ENCODE data around the gene HADHB. TPM values are rescaled to one million over a fixed set of nuclear protein-coding genes. Genes with fewer than 3 reads are reported as not detected.

Gene HADHB
- total and polyA plus RNA-seq, 10 of the 15 experiments (the other 5 are each of a cell fraction or from before 2014, with no cell fraction given), result 53.7 to 145 (median 85.5) TPM

- TF ChIP-seq RB1 (IDR thresholded peaks at IDR 0.05; ENCODE audit: borderline replicate concordance), result no peak
- TF ChIP-seq STAT3 (IDR thresholded peaks at IDR 0.05; ENCODE audit: low read depth, low read length), result no peak
- no peak for TF ChIP-seq KAT2A (conservative IDR thresholded peaks at IDR 0.05; ENCODE audit: control insufficient read depth, low read depth, low read length)
- TF ChIP-seq SPI1 (IDR thresholded peaks at IDR 0.05; ENCODE audit: borderline replicate concordance, insufficient read depth, low read depth, low read length), result peak; percentile 83
- no peak for TF ChIP-seq SIX5 (IDR thresholded peaks at IDR 0.05; ENCODE audit: low read depth, low read length, severe bottlenecking)
- TF ChIP-seq MEF2B (IDR thresholded peaks at IDR 0.05; ENCODE audit: partially characterized antibody, poor library complexity, severe bottlenecking), result peak; percentile 62
- TF ChIP-seq ETV6 (conservative IDR thresholded peaks at IDR 0.05 in 1 of 2, IDR thresholded peaks at IDR 0.05 in 1 of 2; ENCODE audit: borderline replicate concordance in 1 of 2, low read depth in 1 of 2), result peak in 1 of 2 experiments; percentile 65; a peak in 1 of 4 replicates
- TF ChIP-seq NBN (IDR thresholded peaks at IDR 0.05), result no peak
- TF ChIP-seq NKRF (conservative IDR thresholded peaks at IDR 0.05), result no peak
- TF ChIP-seq MEF2A (IDR thresholded peaks at IDR 0.05; ENCODE audit: insufficient read depth, low read depth, low read length), result peak; percentile 57; the same call in 1 of the 2 replicates
- peak; percentile 84 for TF ChIP-seq ATF7 (IDR thresholded peaks at IDR 0.05; ENCODE audit: low read depth)
- no peak; the same call in 1 of the 2 replicates for TF ChIP-seq ZNF24 (IDR thresholded peaks at IDR 0.05)
- 0 out of 2 replicates have a peak, but pooled peaks have one; percentile 18 for TF ChIP-seq ZNF592 (IDR thresholded peaks at IDR 0.05)
- peak; percentile 45; the same call in 1 of the 2 replicates for TF ChIP-seq ATF2 (IDR thresholded peaks at IDR 0.05; ENCODE audit: low read length)
- TF ChIP-seq CBFB (IDR thresholded peaks at IDR 0.05; ENCODE audit: low read depth), result no peak
- TF ChIP-seq EZH2 (IDR thresholded peaks at IDR 0.05; ENCODE audit: borderline replicate concordance, control insufficient read depth, low read depth, low read length), result no peak
- TF ChIP-seq SMARCA5 (IDR thresholded peaks at IDR 0.05), result no peak
- TF ChIP-seq NRF1 (conservative IDR thresholded peaks at IDR 0.05; ENCODE audit: low read depth, low read length), result no peak
Measured at GRCh38 chr2:26269571-26270158, 24.9 kb downstream of the HADHB start (continued).
